ENCODE results near the gene C16orf90.

Gene C16orf90

GRCh38 chr16:3536851-3537250 lies 41.6 kb upstream of the C16orf90 start:
- no peak for TF ChIP-seq POLR2AphosphoS5 (IDR thresholded peaks at IDR 0.05; ENCODE audit: low read depth, low read length)
- TF ChIP-seq SIN3A (IDR thresholded peaks at IDR 0.05; ENCODE audit: borderline replicate concordance, insufficient read depth, low read length): no peak
- TF ChIP-seq TAF1 (IDR thresholded peaks at IDR 0.05; ENCODE audit: borderline replicate concordance, insufficient read depth, low read length): no peak
- no peak for TF ChIP-seq REST (IDR thresholded peaks at IDR 0.05; ENCODE audit: insufficient read depth in 1 of 2, low read depth in 2 of 2, low read length in 2 of 2)
- no peak for TF ChIP-seq FOXP2 (optimal IDR thresholded peaks at IDR 0.05; ENCODE audit: borderline replicate concordance, extremely low read depth, extremely low read length, insufficient read depth)

- TF ChIP-seq FOXP2 (optimal IDR thresholded peaks at IDR 0.05; ENCODE audit: borderline replicate concordance, extremely low read depth, extremely low read length, insufficient read depth) (no peak), POLR2AphosphoS5 (IDR thresholded peaks at IDR 0.05; ENCODE audit: low read depth, low read length) (no peak), SIN3A (IDR thresholded peaks at IDR 0.05; ENCODE audit: borderline replicate concordance, insufficient read depth, low read length) (no peak), TAF1 (IDR thresholded peaks at IDR 0.05; ENCODE audit: borderline replicate concordance, insufficient read depth, low read length) (no peak), REST (IDR thresholded peaks at IDR 0.05; ENCODE audit: insufficient read depth in 1 of 2, low read depth in 2 of 2, low read length in 2 of 2) (no peak)
Measured at GRCh38 chr16:3536271-3536731, 41.0 kb upstream of the C16orf90 start.

- TF ChIP-seq SIN3A (IDR thresholded peaks at IDR 0.05; ENCODE audit: borderline replicate concordance, insufficient read depth, low read length): no peak
- TF ChIP-seq REST (IDR thresholded peaks at IDR 0.05; ENCODE audit: insufficient read depth in 1 of 2, low read depth in 2 of 2, low read length in 2 of 2): no peak
- TF ChIP-seq TAF1 (IDR thresholded peaks at IDR 0.05; ENCODE audit: borderline replicate concordance, insufficient read depth, low read length): no peak
- TF ChIP-seq POLR2AphosphoS5 (IDR thresholded peaks at IDR 0.05; ENCODE audit: low read depth, low read length): no peak
- TF ChIP-seq FOXP2 (optimal IDR thresholded peaks at IDR 0.05; ENCODE audit: borderline replicate concordance, extremely low read depth, extremely low read length, insufficient read depth): no peak
Measured at GRCh38 chr16:3534126-3534525, 38.8 kb upstream of the C16orf90 start.

GRCh38 chr16:3532741-3533140 lies 37.5 kb upstream of the C16orf90 start:
- TF ChIP-seq REST (IDR thresholded peaks at IDR 0.05; ENCODE audit: insufficient read depth in 1 of 2, low read depth in 2 of 2, low read length in 2 of 2) (no peak), SIN3A (IDR thresholded peaks at IDR 0.05; ENCODE audit: borderline replicate concordance, insufficient read depth, low read length) (no peak), FOXP2 (optimal IDR thresholded peaks at IDR 0.05; ENCODE audit: borderline replicate concordance, extremely low read depth, extremely low read length, insufficient read depth) (no peak), TAF1 (IDR thresholded peaks at IDR 0.05; ENCODE audit: borderline replicate concordance, insufficient read depth, low read length) (no peak), POLR2AphosphoS5 (IDR thresholded peaks at IDR 0.05; ENCODE audit: low read depth, low read length) (no peak)

Measured in PFSK-1 (cell line).